GM12878 (cell line): ENCODE measurements around the gene MYH9. TPM values are rescaled to one million over a fixed set of nuclear protein-coding genes. Genes with fewer than 3 reads are reported as not detected.
A peak's percentile ranks its signal among the peaks of the same experiment; 100 is the strongest.

Experiments used
- BACH1 ChIP-seq: fragments of 450-650 bp; IDR thresholded peaks from 2 replicates; pipeline ENCODE4 v1.6.1; 2017; ENCODE audit warnings: mild to moderate bottlenecking, borderline replicate concordance
- CBFB ChIP-seq: IDR thresholded peaks from 2 replicates; pipeline ENCODE4 v1.6.1; 2016; ENCODE audit warnings: antibody characterized with exemption, low read depth
- EGR1 ChIP-seq, 2 experiments: IDR thresholded peaks; 1 replicate in 1 of 2; 2 replicates in 1 of 2; pipeline ENCODE4 v1.6.1; 2011 to 2012; ENCODE audit warnings: low read depth in 2 of 2, low read length in 2 of 2, borderline replicate concordance in 1 of 2, mild to moderate bottlenecking in 1 of 2, moderate library complexity in 1 of 2
- HDAC6 ChIP-seq: fragments of 200-600 bp; sonication (generic); IDR thresholded peaks from one replicate; pipeline ENCODE4 v1.8.0; 2017; ENCODE audit warnings: antibody characterized with exemption; ENCODE audit not compliant: unreplicated experiment
- IKZF2 ChIP-seq, 2 experiments: fragments of 450-650 bp; IDR thresholded peaks; 2 replicates each; pipeline ENCODE4 v1.6.1; 2017; ENCODE audit warnings: mild to moderate bottlenecking in 2 of 2, moderate library complexity in 2 of 2
- JUND ChIP-seq: IDR thresholded peaks from 2 replicates; pipeline ENCODE4 v1.6.1; 2012; ENCODE audit warnings: low read depth, mild to moderate bottlenecking, low read length, improper control_type of control experiment, moderate library complexity
- MYB ChIP-seq: fragments of 150-350 bp; IDR thresholded peaks from 2 replicates; pipeline ENCODE4 v1.6.1; 2014; ENCODE audit warnings: mild to moderate bottlenecking, low read depth, low read length, borderline replicate concordance
- NFIC ChIP-seq: IDR thresholded peaks from 2 replicates; pipeline ENCODE4 v1.6.1; 2012; ENCODE audit warnings: low read depth, mild to moderate bottlenecking, inconsistent platforms, low read length, moderate library complexity
- PML ChIP-seq: IDR thresholded peaks from 2 replicates; pipeline ENCODE4 v1.6.1; 2012; ENCODE audit warnings: low read length, inconsistent platforms
- RBBP5 ChIP-seq: fragments of 200-600 bp; sonication (generic); conservative IDR thresholded peaks from 2 replicates; pipeline ENCODE4 v1.6.1; 2016
- RELA ChIP-seq: fragments of 450-650 bp; IDR thresholded peaks from 2 replicates; pipeline ENCODE4 v1.8.0; 2014; ENCODE audit warnings: borderline replicate concordance; ENCODE audit not compliant: partially characterized antibody
- RFX5 ChIP-seq: IDR thresholded peaks from 2 replicates; pipeline ENCODE4 v1.6.1; 2011; ENCODE audit warnings: low read depth, low read length, improper control_type of control experiment
- RUNX3 ChIP-seq: IDR thresholded peaks from 2 replicates; pipeline ENCODE4 v1.6.1; 2012; ENCODE audit warnings: low read length, inconsistent platforms
- SKIL ChIP-seq: fragments of 450-650 bp; IDR thresholded peaks from 2 replicates; pipeline ENCODE4 v1.6.1; 2017; ENCODE audit warnings: mild to moderate bottlenecking, low read depth, inconsistent platforms; ENCODE audit not compliant: poor library complexity, severe bottlenecking
- SMAD1 ChIP-seq: fragments of 450-650 bp; IDR thresholded peaks from 2 replicates; pipeline ENCODE4 v1.6.1; 2018; ENCODE audit warnings: mild to moderate bottlenecking, low read depth; ENCODE audit not compliant: partially characterized antibody
- SREBF2 ChIP-seq: IDR thresholded peaks from 2 replicates; pipeline ENCODE4 v1.6.1; 2012; ENCODE audit warnings: mild to moderate bottlenecking, low read length
- polyA plus RNA-seq, 11 experiments: library from polyadenylated mRNA; depleted of rRNA in 4 of 11; unstranded in 6 of 11; stranded (reverse) in 5 of 11; fragments of >200 nt; fragmentation: Nextera tagmentation in 4 of 11; fragmentation: Illumina TruSeq in 1 of 11; extraction: Ambion mirVana in 4 of 11; extraction: Trizol in 1 of 11; gene quantifications; 1 replicate in 1 of 11; 2 replicates in 10 of 11; pipeline versions ENCODE4 v1.2.1 to v1.2.3, GENCODE V29; 2011 to 2016; ENCODE audit warnings: inconsistent platforms in 2 of 11, missing spikeins in 2 of 11, low read depth in 1 of 11
- total RNA-seq, 4 experiments: library from RNA; depleted of rRNA in 3 of 4; stranded (reverse); fragments of >200 nt in 3 of 4; fragmentation: Illumina TruSeq in 1 of 4; extraction: Trizol in 1 of 4; gene quantifications; 2 replicates each; pipeline versions ENCODE4 v1.2.1 to v1.2.3, GENCODE V29; 2013 to 2021
- TF ChIP-seq, protein P1 (sequence below): IDR thresholded peaks from 2 replicates; pipeline ENCODE4 v1.6.1; 2012; ENCODE audit warnings: improper control_type of control experiment, low read depth, low read length; ENCODE audit not compliant: insufficient replicate concordance
- TF ChIP-seq, protein P2 (sequence below): fragments of 450-650 bp; IDR thresholded peaks from 2 replicates; pipeline ENCODE4 v1.6.1; 2017; ENCODE audit warnings: low read depth, mild to moderate bottlenecking, moderate library complexity
- TF ChIP-seq, protein P3 (sequence below): fragments of 450-650 bp; IDR thresholded peaks from 2 replicates; pipeline ENCODE4 v1.6.1; 2017; ENCODE audit warnings: mild to moderate bottlenecking

MYH9 gene
- total and polyA plus RNA-seq, 10 of the 15 experiments (the other 5 are each of a cell fraction or from before 2014, with no cell fraction given): 5.1 to 525 (median 145) TPM

- TF ChIP-seq, protein P1, sequence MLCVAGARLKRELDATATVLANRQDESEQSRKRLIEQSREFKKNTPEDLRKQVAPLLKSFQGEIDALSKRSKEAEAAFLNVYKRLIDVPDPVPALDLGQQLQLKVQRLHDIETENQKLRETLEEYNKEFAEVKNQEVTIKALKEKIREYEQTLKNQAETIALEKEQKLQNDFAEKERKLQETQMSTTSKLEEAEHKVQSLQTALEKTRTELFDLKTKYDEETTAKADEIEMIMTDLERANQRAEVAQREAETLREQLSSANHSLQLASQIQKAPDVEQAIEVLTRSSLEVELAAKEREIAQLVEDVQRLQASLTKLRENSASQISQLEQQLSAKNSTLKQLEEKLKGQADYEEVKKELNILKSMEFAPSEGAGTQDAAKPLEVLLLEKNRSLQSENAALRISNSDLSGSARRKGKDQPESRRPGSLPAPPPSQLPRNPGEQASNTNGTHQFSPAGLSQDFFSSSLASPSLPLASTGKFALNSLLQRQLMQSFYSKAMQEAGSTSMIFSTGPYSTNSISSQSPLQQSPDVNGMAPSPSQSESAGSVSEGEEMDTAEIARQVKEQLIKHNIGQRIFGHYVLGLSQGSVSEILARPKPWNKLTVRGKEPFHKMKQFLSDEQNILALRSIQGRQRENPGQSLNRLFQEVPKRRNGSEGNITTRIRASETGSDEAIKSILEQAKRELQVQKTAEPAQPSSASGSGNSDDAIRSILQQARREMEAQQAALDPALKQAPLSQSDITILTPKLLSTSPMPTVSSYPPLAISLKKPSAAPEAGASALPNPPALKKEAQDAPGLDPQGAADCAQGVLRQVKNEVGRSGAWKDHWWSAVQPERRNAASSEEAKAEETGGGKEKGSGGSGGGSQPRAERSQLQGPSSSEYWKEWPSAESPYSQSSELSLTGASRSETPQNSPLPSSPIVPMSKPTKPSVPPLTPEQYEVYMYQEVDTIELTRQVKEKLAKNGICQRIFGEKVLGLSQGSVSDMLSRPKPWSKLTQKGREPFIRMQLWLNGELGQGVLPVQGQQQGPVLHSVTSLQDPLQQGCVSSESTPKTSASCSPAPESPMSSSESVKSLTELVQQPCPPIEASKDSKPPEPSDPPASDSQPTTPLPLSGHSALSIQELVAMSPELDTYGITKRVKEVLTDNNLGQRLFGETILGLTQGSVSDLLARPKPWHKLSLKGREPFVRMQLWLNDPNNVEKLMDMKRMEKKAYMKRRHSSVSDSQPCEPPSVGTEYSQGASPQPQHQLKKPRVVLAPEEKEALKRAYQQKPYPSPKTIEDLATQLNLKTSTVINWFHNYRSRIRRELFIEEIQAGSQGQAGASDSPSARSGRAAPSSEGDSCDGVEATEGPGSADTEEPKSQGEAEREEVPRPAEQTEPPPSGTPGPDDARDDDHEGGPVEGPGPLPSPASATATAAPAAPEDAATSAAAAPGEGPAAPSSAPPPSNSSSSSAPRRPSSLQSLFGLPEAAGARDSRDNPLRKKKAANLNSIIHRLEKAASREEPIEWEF: no peak
- TF ChIP-seq SKIL (peak; percentile 31), HDAC6 (no peak), RELA (no peak), IKZF2 (IDR thresholded peaks at IDR 0.05) (peak; percentile 68 to 85), SREBF2 (no peak), CBFB (peak; percentile 54; the same call in 1 of the 2 replicates), EGR1 (IDR thresholded peaks at IDR 0.05; ENCODE audit: borderline replicate concordance in 1 of 2, low read depth in 2 of 2, low read length in 2 of 2) (peak in 1 of 2 experiments; percentile 35; a peak in 1 of 3 replicates), RUNX3 (peak; percentile 68), PML (no peak), JUND (no peak; the same call in 1 of the 2 replicates), NFIC (no peak), BACH1 (no peak), MYB (no peak), RFX5 (no peak; the same call in 1 of the 2 replicates), RBBP5 (no peak), SMAD1 (no peak)
- TF ChIP-seq, protein P2, sequence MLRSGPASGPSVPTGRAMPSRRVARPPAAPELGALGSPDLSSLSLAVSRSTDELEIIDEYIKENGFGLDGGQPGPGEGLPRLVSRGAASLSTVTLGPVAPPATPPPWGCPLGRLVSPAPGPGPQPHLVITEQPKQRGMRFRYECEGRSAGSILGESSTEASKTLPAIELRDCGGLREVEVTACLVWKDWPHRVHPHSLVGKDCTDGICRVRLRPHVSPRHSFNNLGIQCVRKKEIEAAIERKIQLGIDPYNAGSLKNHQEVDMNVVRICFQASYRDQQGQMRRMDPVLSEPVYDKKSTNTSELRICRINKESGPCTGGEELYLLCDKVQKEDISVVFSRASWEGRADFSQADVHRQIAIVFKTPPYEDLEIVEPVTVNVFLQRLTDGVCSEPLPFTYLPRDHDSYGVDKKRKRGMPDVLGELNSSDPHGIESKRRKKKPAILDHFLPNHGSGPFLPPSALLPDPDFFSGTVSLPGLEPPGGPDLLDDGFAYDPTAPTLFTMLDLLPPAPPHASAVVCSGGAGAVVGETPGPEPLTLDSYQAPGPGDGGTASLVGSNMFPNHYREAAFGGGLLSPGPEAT: peak; percentile 75
- TF ChIP-seq, protein P3, sequence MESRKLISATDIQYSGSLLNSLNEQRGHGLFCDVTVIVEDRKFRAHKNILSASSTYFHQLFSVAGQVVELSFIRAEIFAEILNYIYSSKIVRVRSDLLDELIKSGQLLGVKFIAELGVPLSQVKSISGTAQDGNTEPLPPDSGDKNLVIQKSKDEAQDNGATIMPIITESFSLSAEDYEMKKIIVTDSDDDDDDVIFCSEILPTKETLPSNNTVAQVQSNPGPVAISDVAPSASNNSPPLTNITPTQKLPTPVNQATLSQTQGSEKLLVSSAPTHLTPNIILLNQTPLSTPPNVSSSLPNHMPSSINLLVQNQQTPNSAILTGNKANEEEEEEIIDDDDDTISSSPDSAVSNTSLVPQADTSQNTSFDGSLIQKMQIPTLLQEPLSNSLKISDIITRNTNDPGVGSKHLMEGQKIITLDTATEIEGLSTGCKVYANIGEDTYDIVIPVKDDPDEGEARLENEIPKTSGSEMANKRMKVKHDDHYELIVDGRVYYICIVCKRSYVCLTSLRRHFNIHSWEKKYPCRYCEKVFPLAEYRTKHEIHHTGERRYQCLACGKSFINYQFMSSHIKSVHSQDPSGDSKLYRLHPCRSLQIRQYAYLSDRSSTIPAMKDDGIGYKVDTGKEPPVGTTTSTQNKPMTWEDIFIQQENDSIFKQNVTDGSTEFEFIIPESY: 0 out of 2 replicates have a peak, but pooled peaks have one; percentile 40
Measured at GRCh38 chr22:36387959-36388726, at the start of gene MYH9 (continued).
